ENCODE data around the gene STARD9.
A peak's percentile ranks its signal among the peaks of the same experiment; 100 is the strongest.

The STARD9 gene

GRCh38 chr15:42575188-42576039 lies at the start of gene STARD9:
Gene STARD9 (plus strand): TSS chr15:42575606. CDS start chr15:42575716, 110 bp downstream.
- H3K36me3 ChIP-seq (ENCODE audit: insufficient read depth, low read length) = no peaks in the 10 kb centered on the region
- peak within 1 kb of the TSS; percentile 87 for H3K4me3 ChIP-seq (ENCODE audit: low read depth, low read length)
- no peaks in the 10 kb centered on the region for H3K27me3 ChIP-seq (ENCODE audit: insufficient read depth, low read length)
- peaks cover 8% of the 10 kb centered on the region for H3K79me2 ChIP-seq (ENCODE audit: control insufficient read depth, insufficient read depth, low read length, unreplicated experiment)
- H2AFZ ChIP-seq (ENCODE audit: low read length, unreplicated experiment) = peak within 1 kb of the TSS; percentile 99
- H3K27ac ChIP-seq (ENCODE audit: low read depth, low read length) = no peak within 1 kb of the TSS
- H3K4me1 ChIP-seq (ENCODE audit: control insufficient read depth, insufficient read depth, low read length, unreplicated experiment) = peaks cover 19% of the 10 kb centered on the region

- no peak overlapping the region for H3K4me3 ChIP-seq (ENCODE audit: low read depth, low read length)
- H3K27me3 ChIP-seq (ENCODE audit: insufficient read depth, low read length) = no peaks in the 10 kb centered on the region
- peaks cover 30% of the 10 kb centered on the region for H3K36me3 ChIP-seq (ENCODE audit: insufficient read depth, low read length)
- no peaks in the 10 kb centered on the region for H3K79me2 ChIP-seq (ENCODE audit: control insufficient read depth, insufficient read depth, low read length, unreplicated experiment)
- no peak overlapping the region for H2AFZ ChIP-seq (ENCODE audit: low read length, unreplicated experiment)
- no peaks in the 10 kb centered on the region for H3K4me1 ChIP-seq (ENCODE audit: control insufficient read depth, insufficient read depth, low read length, unreplicated experiment)
- no peak overlapping the region for H3K27ac ChIP-seq (ENCODE audit: low read depth, low read length)
Observed at GRCh38 chr15:42528970-42529369, 46.4 kb upstream of the STARD9 start.

DNA sequence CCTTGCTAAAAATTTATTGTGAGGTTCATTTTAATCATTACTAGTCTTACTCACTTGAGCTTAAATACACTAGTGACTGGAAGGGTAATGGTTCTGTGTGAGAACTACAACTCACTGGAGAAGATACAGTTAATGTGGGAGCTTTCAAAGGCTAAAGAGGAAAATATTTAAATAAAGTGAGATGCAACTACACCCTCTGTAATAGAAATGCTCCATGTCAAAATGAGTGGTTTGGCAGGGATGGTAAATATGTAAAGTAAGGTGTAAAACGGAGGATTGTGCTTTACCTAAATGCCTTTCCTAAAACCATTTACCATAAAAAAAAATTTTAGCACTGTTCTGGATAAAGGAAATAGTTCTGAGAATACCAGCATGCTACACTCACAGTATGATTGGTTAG lies 42.2 kb upstream of the STARD9 start:
- Histone ChIP-seq H3K27ac (ENCODE audit: low read depth, low read length) (no peak overlapping the region), H3K4me1 (ENCODE audit: control insufficient read depth, insufficient read depth, low read length, unreplicated experiment) (no peaks in the 10 kb centered on the region), H3K27me3 (ENCODE audit: insufficient read depth, low read length) (no peaks in the 10 kb centered on the region), H3K36me3 (ENCODE audit: insufficient read depth, low read length) (peaks cover 30% of the 10 kb centered on the region), H3K79me2 (ENCODE audit: control insufficient read depth, insufficient read depth, low read length, unreplicated experiment) (no peaks in the 10 kb centered on the region), H2AFZ (ENCODE audit: low read length, unreplicated experiment) (no peak overlapping the region), H3K4me3 (ENCODE audit: low read depth, low read length) (no peak overlapping the region)

DNA sequence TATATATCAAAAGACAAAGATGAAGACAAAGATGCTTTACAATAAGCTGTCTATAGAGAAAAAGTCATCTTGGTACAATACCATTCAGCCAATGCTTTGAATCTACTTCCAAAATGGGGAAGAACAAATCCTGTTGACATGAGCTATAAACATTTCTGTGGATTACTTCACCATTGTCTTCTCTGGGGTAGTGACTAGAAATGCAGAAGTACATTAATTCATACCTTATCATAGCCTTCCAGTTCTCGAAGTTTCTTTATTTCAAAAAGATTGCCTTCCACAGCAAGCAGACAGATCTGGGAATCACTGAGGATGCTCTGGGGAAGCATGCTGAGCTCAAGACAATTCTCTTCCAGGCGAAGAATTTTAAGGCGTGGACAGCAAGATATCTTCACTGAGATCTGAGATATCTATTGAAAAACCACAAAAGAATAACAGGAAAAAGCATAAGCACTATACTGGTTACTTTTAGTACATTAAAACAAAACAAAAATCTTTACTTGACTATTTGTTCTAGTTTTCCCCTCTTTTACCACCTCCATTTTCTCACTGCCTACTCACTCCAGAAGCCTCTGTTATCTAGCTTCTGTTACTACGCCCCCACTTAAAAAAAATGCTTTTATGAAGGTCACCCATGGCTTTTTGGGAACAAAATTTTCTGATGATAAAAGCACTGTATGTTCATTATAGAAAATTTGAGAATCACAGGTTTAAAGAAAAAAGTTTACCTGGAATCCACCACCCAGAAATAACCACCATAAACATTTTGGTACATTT lies 30.4 kb upstream of the STARD9 start:
- peaks cover 28% of the 10 kb centered on the region for H3K4me1 ChIP-seq (ENCODE audit: control insufficient read depth, insufficient read depth, low read length, unreplicated experiment)
- peaks cover 6% of the 10 kb centered on the region; the same call in 1 of the 2 replicates for H3K36me3 ChIP-seq (ENCODE audit: insufficient read depth, low read length)

GRCh38 chr15:42547918-42548248 lies 27.5 kb upstream of the STARD9 start:
- Histone ChIP-seq H3K27ac (ENCODE audit: low read depth, low read length) (peak overlapping the region; percentile 72; the same call in 1 of the 2 replicates), H3K27me3 (ENCODE audit: insufficient read depth, low read length) (no peaks in the 10 kb centered on the region), H3K4me1 (ENCODE audit: control insufficient read depth, insufficient read depth, low read length, unreplicated experiment) (peaks cover 36% of the 10 kb centered on the region), H3K36me3 (ENCODE audit: insufficient read depth, low read length) (peaks cover 10% of the 10 kb centered on the region; the same call in 1 of the 2 replicates), H3K79me2 (ENCODE audit: control insufficient read depth, insufficient read depth, low read length, unreplicated experiment) (peaks cover 70% of the 10 kb centered on the region), H3K4me3 (ENCODE audit: low read depth, low read length) (peak overlapping the region; percentile 83), H2AFZ (ENCODE audit: low read length, unreplicated experiment) (peak overlapping the region; percentile 65)

More for the DNA sequence above, 30.4 kb upstream of the STARD9 start:
- H3K27ac ChIP-seq (ENCODE audit: low read depth, low read length) = no peak overlapping the region
- H2AFZ ChIP-seq (ENCODE audit: low read length, unreplicated experiment) = no peak overlapping the region
- no peaks in the 10 kb centered on the region for H3K27me3 ChIP-seq (ENCODE audit: insufficient read depth, low read length)
- peaks cover 46% of the 10 kb centered on the region for H3K79me2 ChIP-seq (ENCODE audit: control insufficient read depth, insufficient read depth, low read length, unreplicated experiment)
- H3K4me3 ChIP-seq (ENCODE audit: low read depth, low read length) = 0 out of 2 replicates have a peak overlapping the region, but pooled peaks have one; percentile 43

DNA sequence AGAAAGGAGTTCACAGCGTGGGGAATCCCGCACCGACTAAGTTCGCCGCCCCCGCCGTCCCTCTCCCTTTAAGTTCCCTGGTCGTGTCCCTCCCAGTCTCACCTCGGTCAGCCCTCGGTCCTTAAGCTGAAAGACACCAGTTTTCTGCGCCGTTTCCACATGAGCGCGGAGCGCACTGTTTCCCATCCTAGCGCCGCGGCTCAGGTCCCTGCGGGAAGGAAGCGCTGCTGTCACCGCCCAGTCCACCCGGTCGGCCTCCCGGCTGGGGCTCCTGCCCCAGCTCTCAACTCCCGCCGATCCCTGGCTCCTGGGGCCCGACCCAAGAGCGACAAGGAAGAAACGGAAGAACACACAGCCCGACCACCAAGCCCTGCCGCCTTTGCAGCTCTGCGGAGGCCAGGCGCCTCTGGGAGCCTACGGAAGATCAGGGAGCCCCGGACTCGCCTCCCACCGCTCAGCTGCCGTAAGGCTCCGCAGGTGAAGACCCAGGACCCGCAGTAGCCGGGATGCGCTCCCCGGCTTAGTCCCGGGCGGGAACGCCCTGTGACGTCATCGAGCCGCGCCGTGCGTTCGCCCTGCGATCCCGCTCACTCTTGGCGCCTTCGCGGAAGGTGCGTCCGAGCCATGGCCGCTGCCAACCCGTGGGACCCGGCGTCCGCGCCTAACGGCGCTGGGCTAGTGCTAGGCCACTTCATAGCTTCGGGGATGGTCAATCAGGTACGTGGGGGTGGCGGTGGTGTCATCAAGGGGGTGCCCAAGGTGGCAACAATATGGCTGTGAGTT lies 27.0 kb upstream of the STARD9 start, which contains the start of the genes HAUS2 and LRRC57:
HAUS2 (plus strand) TSS at position 590 of the 783 bp plus-strand sequence; CDS start at position 625, 35 bp downstream.
LRRC57 (minus strand) TSS at position 545 of the 783 bp plus-strand sequence; CDS start at position 186, 359 bp downstream.
- Histone ChIP-seq H3K27me3 (ENCODE audit: insufficient read depth, low read length) (no peaks in the 10 kb centered on the region), H3K36me3 (ENCODE audit: insufficient read depth, low read length) (peaks cover 10% of the 10 kb centered on the region; the same call in 1 of the 2 replicates)

DNA sequence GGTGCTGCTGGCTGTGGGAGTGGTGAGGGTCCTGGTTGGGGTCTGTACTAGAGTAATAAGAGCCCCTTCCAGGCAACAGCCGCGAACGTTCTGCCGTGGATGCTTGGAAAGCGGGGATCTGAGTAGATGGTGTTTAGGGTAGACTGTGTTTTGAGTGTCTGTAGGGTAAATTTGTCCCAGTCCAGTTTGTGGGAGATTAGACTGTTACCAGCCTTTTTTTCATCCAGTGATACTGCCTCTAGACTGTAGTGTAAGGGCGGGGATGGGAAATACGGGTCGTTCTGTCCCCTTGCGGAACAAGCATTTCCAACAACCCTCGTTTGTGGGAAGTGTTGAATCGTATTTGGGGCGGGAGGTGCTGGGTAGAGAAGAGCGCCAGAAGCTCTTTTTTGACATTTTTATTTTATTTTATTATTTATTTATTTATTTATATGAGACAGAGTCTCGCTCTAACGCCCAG lies 26.3 kb upstream of the STARD9 start:
- H3K27me3 ChIP-seq (ENCODE audit: insufficient read depth, low read length) = no peaks in the 10 kb centered on the region
- H3K27ac ChIP-seq (ENCODE audit: low read depth, low read length) = peak overlapping the region; percentile 72
- peaks cover 79% of the 10 kb centered on the region for H3K79me2 ChIP-seq (ENCODE audit: control insufficient read depth, insufficient read depth, low read length, unreplicated experiment)
- peaks cover 36% of the 10 kb centered on the region for H3K4me1 ChIP-seq (ENCODE audit: control insufficient read depth, insufficient read depth, low read length, unreplicated experiment)
- H3K4me3 ChIP-seq (ENCODE audit: low read depth, low read length) = peak overlapping the region; percentile 83
- peak overlapping the region; percentile 65 for H2AFZ ChIP-seq (ENCODE audit: low read length, unreplicated experiment)
- H3K36me3 ChIP-seq (ENCODE audit: insufficient read depth, low read length) = peaks cover 10% of the 10 kb centered on the region; the same call in 1 of the 2 replicates

More for the DNA sequence above, 27.0 kb upstream of the STARD9 start, which contains the start of the genes HAUS2 and LRRC57:
- Histone ChIP-seq H3K79me2 (ENCODE audit: control insufficient read depth, insufficient read depth, low read length, unreplicated experiment) (peaks cover 73% of the 10 kb centered on the region), H3K27ac (ENCODE audit: low read depth, low read length) (peak within 1 kb of the TSS; percentile 72), H3K4me3 (ENCODE audit: low read depth, low read length) (peak within 1 kb of the TSS; percentile 83), H2AFZ (ENCODE audit: low read length, unreplicated experiment) (peak within 1 kb of the TSS; percentile 65), H3K4me1 (ENCODE audit: control insufficient read depth, insufficient read depth, low read length, unreplicated experiment) (peaks cover 36% of the 10 kb centered on the region)

- Histone ChIP-seq H3K27me3 (ENCODE audit: insufficient read depth, low read length) (no peaks in the 10 kb centered on the region), H3K4me1 (ENCODE audit: control insufficient read depth, insufficient read depth, low read length, unreplicated experiment) (peaks cover 36% of the 10 kb centered on the region), H3K79me2 (ENCODE audit: control insufficient read depth, insufficient read depth, low read length, unreplicated experiment) (peaks cover 83% of the 10 kb centered on the region), H3K4me3 (ENCODE audit: low read depth, low read length) (peak overlapping the region; percentile 83), H2AFZ (ENCODE audit: low read length, unreplicated experiment) (no peak overlapping the region), H3K27ac (ENCODE audit: low read depth, low read length) (no peak overlapping the region), H3K36me3 (ENCODE audit: insufficient read depth, low read length) (peaks cover 9% of the 10 kb centered on the region; the same call in 1 of the 2 replicates)
Observed at GRCh38 chr15:42549741-42550392, 25.5 kb upstream of the STARD9 start.

- Histone ChIP-seq H3K27me3 (ENCODE audit: insufficient read depth, low read length) (no peaks in the 10 kb centered on the region), H3K79me2 (ENCODE audit: control insufficient read depth, insufficient read depth, low read length, unreplicated experiment) (peaks cover 67% of the 10 kb centered on the region), H3K36me3 (ENCODE audit: insufficient read depth, low read length) (0 out of 2 replicates have a peak, but pooled peaks cover 7% of the 10 kb centered on the region), H3K4me1 (ENCODE audit: control insufficient read depth, insufficient read depth, low read length, unreplicated experiment) (peaks cover 13% of the 10 kb centered on the region), H3K27ac (ENCODE audit: low read depth, low read length) (no peak overlapping the region), H3K4me3 (ENCODE audit: low read depth, low read length) (no peak overlapping the region), H2AFZ (ENCODE audit: low read length, unreplicated experiment) (no peak overlapping the region)
Observed at GRCh38 chr15:42553554-42553953, 21.9 kb upstream of the STARD9 start.

Measured in ACC112 (cell line).